GM12892 (cell line): ENCODE results near the gene P2RY14.

Source experiments
- DNase-seq: peaks from one replicate; pipeline ENCODE4 v3.0.0; 2011; ENCODE audit not compliant: insufficient read length
- FAIRE-seq: peaks from 2 replicates; lab custom pipeline; 2011; peaks lifted over from hg19 to GRCh38; lab: Jason Lieb, UNC
- POLR2A ChIP-seq: IDR thresholded peaks from 2 replicates; pipeline ENCODE4 v1.6.1; 2011; ENCODE audit warnings: low read depth, low read length, control low read depth
- POLR2AphosphoS5 ChIP-seq: IDR thresholded peaks from 2 replicates; pipeline ENCODE4 v1.6.1; 2011; ENCODE audit warnings: low read depth, low read length, control low read depth
- TAF1 ChIP-seq: IDR thresholded peaks from 2 replicates; pipeline ENCODE4 v1.6.1; 2011; ENCODE audit warnings: low read depth, mild to moderate bottlenecking, control low read depth, low read length, borderline replicate concordance

Gene P2RY14

GRCh38 chr3:151204530-151205402, 73.6 kb downstream of the P2RY14 start:
- FAIRE-seq (no peak), DNase-seq (no peak)
- no peak for TF ChIP-seq POLR2AphosphoS5
- TF ChIP-seq TAF1 = no peak
- TF ChIP-seq POLR2A = no peak

- no peak for TF ChIP-seq TAF1
- no peak for TF ChIP-seq POLR2AphosphoS5
- no peak for TF ChIP-seq POLR2A
- no peak for DNase-seq
- no peak for FAIRE-seq
Measured at GRCh38 chr3:151203051-151203420, 75.3 kb downstream of the P2RY14 start, which contains the start of gene GPR171. Gene GPR171, minus strand, starts transcription at chr3:151203216. Its CDS starts 3,830 bp downstream, at chr3:151199386.

- TF ChIP-seq POLR2AphosphoS5 (no peak), TAF1 (no peak), POLR2A (no peak)
- DNase-seq (no peak), FAIRE-seq (no peak)
Measured at GRCh38 chr3:151201051-151201730, 77.2 kb downstream of the P2RY14 start.

- TF ChIP-seq POLR2A (no peak), TAF1 (no peak), POLR2AphosphoS5 (no peak)
- DNase-seq = no peak
- no peak for FAIRE-seq
Measured at GRCh38 chr3:151200586-151200985, 77.8 kb downstream of the P2RY14 start.

GRCh38 chr3:151199554-151200438, 78.5 kb downstream of the P2RY14 start:
- peak; percentile 33 for FAIRE-seq
- DNase-seq = no peak
- TF ChIP-seq TAF1 = no peak
- TF ChIP-seq POLR2AphosphoS5 = no peak
- no peak for TF ChIP-seq POLR2A

GRCh38 chr3:151198849-151199248, 79.5 kb downstream of the P2RY14 start:
- TF ChIP-seq TAF1 = no peak
- no peak for TF ChIP-seq POLR2AphosphoS5
- no peak for TF ChIP-seq POLR2A
- DNase-seq = no peak
- no peak for FAIRE-seq

- no peak for DNase-seq
- no peak for FAIRE-seq
- TF ChIP-seq TAF1 = no peak
- no peak for TF ChIP-seq POLR2A
- TF ChIP-seq POLR2AphosphoS5 = no peak
Measured at GRCh38 chr3:151197981-151198767, 80.2 kb downstream of the P2RY14 start.

- no peak for FAIRE-seq
- TF ChIP-seq TAF1 = no peak
- TF ChIP-seq POLR2AphosphoS5 = no peak
- no peak for TF ChIP-seq POLR2A
- no peak for DNase-seq
Measured at GRCh38 chr3:151197228-151197627, 81.1 kb downstream of the P2RY14 start.

GRCh38 chr3:151196434-151196833, 81.9 kb downstream of the P2RY14 start:
- TF ChIP-seq TAF1 = no peak
- TF ChIP-seq POLR2AphosphoS5 = no peak
- no peak for TF ChIP-seq POLR2A
- no peak for FAIRE-seq

GRCh38 chr3:151195826-151196225, 82.5 kb downstream of the P2RY14 start:
- DNase-seq (no peak), FAIRE-seq (no peak)
- no peak for TF ChIP-seq TAF1
- TF ChIP-seq POLR2A = no peak

More at GRCh38 chr3:151196434-151196833, 81.9 kb downstream of the P2RY14 start:
- DNase-seq = no peak

- FAIRE-seq (no peak), DNase-seq (no peak)
- TF ChIP-seq POLR2AphosphoS5 = no peak
- TF ChIP-seq TAF1 = no peak
- no peak for TF ChIP-seq POLR2A
Measured at GRCh38 chr3:151192545-151192944, 85.8 kb downstream of the P2RY14 start.

GRCh38 chr3:151191095-151191494, 87.2 kb downstream of the P2RY14 start:
- TF ChIP-seq TAF1 (no peak), POLR2A (no peak), POLR2AphosphoS5 (no peak)
- no peak for DNase-seq
- FAIRE-seq = no peak
